A549 treated with AZD2906 at 1 μM for 4 hours (cell line): ENCODE results near the gene TBC1D10B. TPM values are rescaled to one million over a fixed set of nuclear protein-coding genes. Genes with fewer than 3 reads are reported as not detected.

Experiments used
- total RNA-seq: library from RNA; stranded (reverse); fragments of 200-300 nt; extraction: Qiagen RNA extraction; gene quantifications from 5 replicates; pipeline ENCODE4 v1.2.3, GENCODE V29; 2022

Gene TBC1D10B
- total RNA-seq: 23.4 to 31.2 TPM (median 30.3 TPM) in 5 replicates

GRCh38 chr16:30370456-30371247 is at the start of gene TBC1D10B:
Gene TBC1D10B, minus strand, starts transcription at chr16:30370494. Its CDS starts 311 bp downstream, at chr16:30370183.

DNA sequence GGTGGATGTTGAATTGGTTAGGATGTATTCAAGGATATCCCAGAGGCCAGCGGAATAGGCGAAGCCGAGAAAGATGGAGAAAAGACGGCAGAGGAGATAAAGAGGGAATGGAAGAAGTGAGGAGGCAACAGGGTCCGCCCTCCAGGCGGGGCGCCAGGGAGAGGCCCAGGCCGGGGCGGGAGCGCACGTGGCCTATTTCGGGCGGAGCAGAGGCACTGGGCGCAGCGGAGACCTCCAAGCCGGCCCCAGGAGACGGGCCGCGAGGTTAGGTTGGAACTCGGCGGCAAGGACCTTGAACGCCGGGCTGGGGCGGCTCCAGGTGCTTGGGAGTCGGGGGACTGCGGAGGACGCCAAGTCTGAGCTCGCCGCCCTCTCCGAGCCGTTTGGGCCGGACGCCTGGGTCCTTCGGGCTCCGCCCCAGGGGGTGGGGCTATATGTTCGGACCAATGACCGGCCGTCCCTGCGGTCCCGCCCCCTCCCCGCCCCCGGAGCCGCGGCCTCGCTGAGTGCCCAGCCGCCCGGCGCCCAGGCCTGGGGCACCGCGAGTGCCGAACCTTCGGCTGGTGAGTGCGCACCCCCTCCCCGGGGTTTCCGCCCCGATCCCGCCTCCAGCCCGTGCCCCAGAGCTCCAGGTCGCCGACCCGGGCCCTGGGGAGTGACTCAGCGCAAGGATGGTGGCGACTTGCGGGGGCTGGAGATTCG is 37.0 kb upstream of the TBC1D10B start, which contains the start of gene ZNF771:
ZNF771 (plus strand) TSS at position 505 of the 702 bp plus-strand sequence. CDS start 448 bp downstream, outside the sequence.

GRCh38 chr16:30395155-30395991 is 25.1 kb upstream of the TBC1D10B start, which contains the start of gene ZNF48:
Gene ZNF48, plus strand, starts transcription at chr16:30395420. Its CDS starts 375 bp downstream, at chr16:30395795.

GRCh38 chr16:30382111-30382881 is 12.0 kb upstream of the TBC1D10B start, which contains the start of gene SEPTIN1:
Gene SEPTIN1, minus strand, starts transcription at chr16:30382561. Its CDS starts 19 bp downstream, at chr16:30382542.

DNA sequence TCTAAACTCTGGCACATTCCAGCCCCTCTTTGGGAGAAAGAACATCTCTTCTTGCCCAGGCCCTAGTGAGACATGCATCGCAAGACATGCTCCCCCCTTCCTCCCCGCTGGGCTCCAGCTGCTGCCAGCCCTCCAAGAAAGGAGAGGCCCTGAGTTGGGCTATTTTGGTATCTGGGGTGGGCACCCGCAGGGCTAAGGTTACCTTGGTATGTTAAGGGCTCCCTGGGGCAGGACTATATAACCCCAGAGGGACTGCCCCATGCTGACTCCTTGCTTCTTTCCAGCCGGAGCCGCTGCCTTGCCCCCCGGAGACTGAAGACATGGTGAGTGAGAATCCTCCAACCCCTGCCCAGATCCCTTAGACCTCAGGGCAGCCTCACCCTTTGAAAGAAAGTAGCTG is 4.2 kb upstream of the TBC1D10B start, which contains the start of gene MYL11:
MYL11 (plus strand) TSS at position 265 of the 400 bp plus-strand sequence; CDS start at position 321, 56 bp downstream.

DNA sequence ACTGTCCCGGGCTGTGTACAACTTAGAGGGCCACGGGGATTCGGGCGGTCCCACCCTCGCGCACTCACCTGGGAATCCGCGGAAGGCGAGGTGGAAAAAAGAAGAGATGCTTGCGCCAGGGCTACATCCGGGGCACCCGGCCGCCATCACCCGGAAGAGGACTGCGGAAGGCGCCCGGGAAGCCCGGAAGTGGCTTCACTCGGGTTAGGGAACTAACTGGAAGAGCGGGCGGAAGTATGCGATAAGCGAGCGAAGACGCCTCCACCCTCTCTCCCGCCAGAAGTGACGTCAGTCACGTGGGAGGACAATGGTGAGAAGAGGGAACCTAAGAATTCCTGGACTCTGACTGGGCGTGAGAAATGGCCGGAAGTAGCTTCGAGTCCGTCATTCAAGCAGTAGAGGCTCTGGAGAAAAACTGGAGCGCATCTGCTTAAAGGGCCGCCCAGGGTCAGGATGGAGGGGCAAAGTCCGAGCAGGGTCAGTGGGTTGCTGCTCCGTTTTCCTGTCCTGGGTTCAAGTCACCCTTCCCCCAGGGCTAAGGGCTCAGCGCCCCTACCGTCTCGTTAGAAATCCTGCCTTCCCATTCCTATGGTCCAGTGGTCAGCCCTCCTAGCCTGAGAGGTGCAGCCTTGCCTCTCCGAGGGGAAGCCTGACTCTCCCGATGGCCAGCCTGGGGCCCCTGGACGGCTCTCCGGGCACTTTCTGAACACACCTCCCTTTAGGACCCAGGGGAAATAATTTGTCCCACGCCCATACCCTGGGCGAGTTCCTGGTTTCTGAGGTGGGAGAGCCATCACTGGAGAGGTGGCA is 14.9 kb downstream of the TBC1D10B start, which contains the start of gene CD2BP2:
CD2BP2 (minus strand) TSS at position 165 of the 810 bp plus-strand sequence. CDS start 627 bp downstream, outside the sequence.

Other genes starting within 250 kb of the TBC1D10B start
- gene MAPK3, start 247.3 kb downstream of the TBC1D10B start, total RNA-seq: 30.6 to 36.7 TPM (median 34.4 TPM) in 5 replicates
- gene CORO1A, start 186.9 kb downstream of the TBC1D10B start, total RNA-seq: 1.9 to 2.9 TPM (median 2.0 TPM) in 5 replicates
- 116 to 229 TPM (median 187 TPM) in 5 replicates for gene BOLA2B, start 176.8 kb downstream of the TBC1D10B start, total RNA-seq
- gene SLX1A, start 176.6 kb downstream of the TBC1D10B start, total RNA-seq: 13.0 to 20.0 TPM (median 16.4 TPM) in 5 replicates
- gene SULT1A3, start 171.2 kb downstream of the TBC1D10B start, total RNA-seq: 4.3 to 8.0 TPM (median 5.8 TPM) in 5 replicates
- gene NPIPB13, start 122.0 kb downstream of the TBC1D10B start, total RNA-seq: 1.8 to 3.6 TPM (median 2.4 TPM) in 5 replicates
- 63.7 to 70.6 TPM (median 65.1 TPM) in 5 replicates for gene CD2BP2, start 15.2 kb downstream of the TBC1D10B start, total RNA-seq
- 0.27 to 0.84 TPM (median 0.45 TPM) in 4 of 5 replicates, not detected in the other for gene MYL11, start 4.3 kb upstream of the TBC1D10B start, total RNA-seq
- gene SEPTIN1, start 12.1 kb upstream of the TBC1D10B start, total RNA-seq: 0.95 to 2.5 TPM (median 2.2 TPM) in 5 replicates
- gene ZNF48, start 24.9 kb upstream of the TBC1D10B start, total RNA-seq: 12.4 to 14.0 TPM (median 12.9 TPM) in 5 replicates
- gene ZNF771, start 37.1 kb upstream of the TBC1D10B start, total RNA-seq: 3.7 to 6.0 TPM (median 5.4 TPM) in 5 replicates
- gene DCTPP1, start 59.5 kb upstream of the TBC1D10B start, total RNA-seq: 102 to 130 TPM (median 120 TPM) in 5 replicates
- 43.9 to 48.2 TPM (median 45.5 TPM) in 5 replicates for gene SEPHS2, start 75.4 kb upstream of the TBC1D10B start, total RNA-seq
- 0.07 to 0.18 TPM (median 0.14 TPM) in 5 replicates for gene ITGAL, start 102.2 kb upstream of the TBC1D10B start, total RNA-seq
- gene ZNF768, start 156.1 kb upstream of the TBC1D10B start, total RNA-seq: 38.2 to 49.1 TPM (median 46.7 TPM) in 5 replicates
- 3.4 to 4.7 TPM (median 4.3 TPM) in 5 replicates for gene ZNF747, start 164.4 kb upstream of the TBC1D10B start, total RNA-seq
- gene ZNF764, start 187.9 kb upstream of the TBC1D10B start, total RNA-seq: 4.7 to 6.7 TPM (median 5.8 TPM) in 5 replicates
- gene ZNF688, start 201.2 kb upstream of the TBC1D10B start, total RNA-seq: 4.7 to 7.8 TPM (median 7.0 TPM) in 5 replicates
- gene ZNF785, start 215.2 kb upstream of the TBC1D10B start, total RNA-seq: not detected in 5 replicates
- 8.2 to 9.0 TPM (median 8.4 TPM) in 5 replicates for gene ZNF689, start 239.9 kb upstream of the TBC1D10B start, total RNA-seq